HepG2 (cell line): ENCODE data around the gene ECHDC1. TPM values are rescaled to one million over a fixed set of nuclear protein-coding genes. Genes with fewer than 3 reads are reported as not detected.

Experiments
- AGO2 ChIP-seq: fragments of 200-400 bp; formaldehyde crosslinking; optimal IDR thresholded peaks from 2 replicates; pipeline ENCODE3; 2017; ENCODE audit warnings: mild to moderate bottlenecking, low read depth, low read length, moderate library complexity
- CAMTA2 ChIP-seq: sonication (generic); formaldehyde crosslinking; IDR thresholded peaks from 2 replicates; pipeline ENCODE4 v1.4.0; 2020; ENCODE audit warnings: mild to moderate bottlenecking, missing genetic modification reagents, borderline replicate concordance
- CBX2 ChIP-seq, 2 experiments: fragments of 200-600 bp in 1 of 2; sonication (generic); formaldehyde crosslinking in 1 of 2; IDR thresholded peaks; 2 replicates each; pipeline versions ENCODE4 v1.7.0 to v1.8.1; 2018 to 2022; ENCODE audit warnings: low read depth in 2 of 2, low read length in 1 of 2, mild to moderate bottlenecking in 1 of 2, missing genetic modification reagents in 1 of 2
- CHCHD3 ChIP-seq: sonication (generic); formaldehyde crosslinking; IDR thresholded peaks from 2 replicates; pipeline ENCODE4 v1.8.0; 2022; ENCODE audit warnings: mild to moderate bottlenecking, missing genetic modification reagents, moderate library complexity
- EHMT2 ChIP-seq: fragments of 200-600 bp; sonication (generic); IDR thresholded peaks from 2 replicates; pipeline ENCODE4 v1.7.0; 2017; ENCODE audit warnings: antibody characterized with exemption, low read depth, low read length, borderline replicate concordance
- ELF3 ChIP-seq: IDR thresholded peaks from 2 replicates; pipeline ENCODE4 v1.6.1; 2016; ENCODE audit warnings: missing genetic modification reagents, missing compliant biosample characterization
- HOXA5 ChIP-seq: sonication (generic); formaldehyde crosslinking; IDR thresholded peaks from 2 replicates; pipeline ENCODE4 v1.4.0; 2020; ENCODE audit warnings: missing genetic modification reagents
- KDM2A ChIP-seq: sonication (generic); formaldehyde crosslinking; IDR thresholded peaks from 2 replicates; pipeline ENCODE4 v1.4.0; 2020; ENCODE audit warnings: low read depth, missing genetic modification reagents, borderline replicate concordance
- KDM6A ChIP-seq: IDR thresholded peaks from 2 replicates; pipeline ENCODE4 v1.6.1; 2016; ENCODE audit warnings: low read depth
- MAZ ChIP-seq, 2 experiments: sonication (generic) in 1 of 2; formaldehyde crosslinking in 1 of 2; IDR thresholded peaks; 2 replicates each; pipeline versions ENCODE4 v1.5.0 to v1.6.1; 2012 to 2020; ENCODE audit warnings: low read depth in 2 of 2, mild to moderate bottlenecking in 2 of 2, borderline replicate concordance in 1 of 2, improper control_type of control experiment in 1 of 2, low read length in 1 of 2, missing genetic modification reagents in 1 of 2, moderate library complexity in 1 of 2
- NR3C1 ChIP-seq: sonication (generic); formaldehyde crosslinking; IDR thresholded peaks from 2 replicates; pipeline ENCODE4 v1.4.0; 2020; ENCODE audit warnings: missing genetic modification reagents
- SOX6 ChIP-seq, 2 experiments: fragments of 450-650 bp in 1 of 2; sonication (generic) in 1 of 2; formaldehyde crosslinking in 1 of 2; IDR thresholded peaks; 2 replicates each; pipeline versions ENCODE4 v1.4.0 to v1.6.1; 2017 to 2020; ENCODE audit warnings: antibody characterized with exemption in 1 of 2, mild to moderate bottlenecking in 1 of 2, missing genetic modification reagents in 1 of 2
- SUZ12 ChIP-seq: fragments of 150-350 bp; IDR thresholded peaks from 2 replicates; pipeline ENCODE4 v1.6.1; 2014; ENCODE audit warnings: low read depth, low read length
- TFDP1 ChIP-seq: IDR thresholded peaks from 2 replicates; pipeline ENCODE4 v1.6.1; 2016; ENCODE audit warnings: missing compliant biosample characterization, missing genetic modification reagents, borderline replicate concordance
- TOE1 ChIP-seq: sonication (generic); formaldehyde crosslinking; IDR thresholded peaks from 2 replicates; pipeline ENCODE4 v1.4.0; 2020; ENCODE audit warnings: mild to moderate bottlenecking, missing genetic modification reagents
- ZBTB20 ChIP-seq: sonication (generic); formaldehyde crosslinking; IDR thresholded peaks from 2 replicates; pipeline ENCODE4 v1.8.1; 2023; ENCODE audit warnings: missing genetic modification reagents, low read depth, mild to moderate bottlenecking, borderline replicate concordance
- ZFP91 ChIP-seq: sonication (generic); formaldehyde crosslinking; IDR thresholded peaks from 2 replicates; pipeline ENCODE4 v1.9.0; 2022; ENCODE audit warnings: missing genetic modification reagents, mild to moderate bottlenecking, borderline replicate concordance
- ZNF44 ChIP-seq: sonication (generic); formaldehyde crosslinking; IDR thresholded peaks from 2 replicates; pipeline ENCODE4 v1.5.1; 2020; ENCODE audit warnings: mild to moderate bottlenecking, missing genetic modification reagents
- ZNF589 ChIP-seq: sonication (generic); formaldehyde crosslinking; conservative IDR thresholded peaks from 2 replicates; pipeline ENCODE4 v1.8.0; 2022; ENCODE audit warnings: mild to moderate bottlenecking, moderate library complexity, missing genetic modification reagents
- ZNF776 ChIP-seq: sonication (generic); formaldehyde crosslinking; IDR thresholded peaks from 2 replicates; pipeline ENCODE4 v1.4.0; 2020; ENCODE audit warnings: mild to moderate bottlenecking, missing genetic modification reagents
- polyA plus RNA-seq, 8 experiments: library from polyadenylated mRNA; depleted of rRNA in 3 of 8; stranded (reverse) in 7 of 8; unstranded in 1 of 8; fragments of >200 nt; fragmentation: Illumina TruSeq in 4 of 8; extraction: Trizol in 4 of 8; gene quantifications; 2 replicates each; pipeline versions ENCODE4 v1.2.1 to v1.2.3, GENCODE V29; 2011 to 2016; ENCODE audit warnings: low read depth in 4 of 8, missing spikeins in 1 of 8, mixed read lengths in 1 of 8; ENCODE audit not compliant: insufficient read depth in 1 of 8
- total RNA-seq, 5 experiments: library from RNA; depleted of rRNA; stranded (reverse); fragments of >200 nt; fragmentation: Illumina TruSeq; extraction: Trizol; gene quantifications; 2 replicates each; pipeline ENCODE4 v1.2.3, GENCODE V29; 2016; ENCODE audit warnings: low read depth in 1 of 5
- TF ChIP-seq, protein P1 (sequence below): sonication (generic); formaldehyde crosslinking; IDR thresholded peaks from 2 replicates; pipeline ENCODE4 v1.4.0; 2020; ENCODE audit warnings: mild to moderate bottlenecking, missing genetic modification reagents, borderline replicate concordance

Gene ECHDC1
- total and polyA plus RNA-seq, 2 of the 13 experiments (the other 11 are each of a cell fraction or from before 2014, with no cell fraction given): 32.8 to 98.1 TPM

GRCh38 chr6:127266892-127267645 lies 76.3 kb downstream of the ECHDC1 start (continued):
- TF ChIP-seq CAMTA2 (CRISPR knock-in tag) (peak; percentile 65; the same call in 1 of the 2 replicates), ZNF589 (CRISPR knock-in tag) (no peak), KDM6A (no peak), SUZ12 (no peak), ZNF776 (CRISPR knock-in tag) (peak; percentile 37; the same call in 1 of the 2 replicates), TFDP1 (CRISPR knock-in tag) (no peak), CHCHD3 (CRISPR knock-in tag) (no peak), EHMT2 (no peak), ZBTB20 (CRISPR knock-in tag) (peak; percentile 83), KDM2A (CRISPR knock-in tag) (peak; percentile 90), MAZ (IDR thresholded peaks at IDR 0.05; ENCODE audit: borderline replicate concordance, low read depth, low read length) (no peak), MAZ (CRISPR knock-in tag; IDR thresholded peaks at IDR 0.05; ENCODE audit: low read depth) (peak; percentile 84), ZNF44 (CRISPR knock-in tag) (no peak; the same call in 1 of the 2 replicates), CBX2 (IDR thresholded peaks at IDR 0.05; ENCODE audit: low read depth, low read length) (no peak), CBX2 (CRISPR knock-in tag; IDR thresholded peaks at IDR 0.05; ENCODE audit: low read depth) (no peak), AGO2 (peak; percentile 96), HOXA5 (CRISPR knock-in tag) (peak; percentile 81; the same call in 1 of the 2 replicates), TOE1 (CRISPR knock-in tag) (no peak; the same call in 1 of the 2 replicates), NR3C1 (CRISPR knock-in tag) (no peak), SOX6 (IDR thresholded peaks at IDR 0.05) (no peak), SOX6 (CRISPR knock-in tag; IDR thresholded peaks at IDR 0.05) (no peak; the same call in none of the 2 replicates), ZFP91 (peak; percentile 93), ELF3 (no peak; the same call in 1 of the 2 replicates)
- TF ChIP-seq, protein P1, sequence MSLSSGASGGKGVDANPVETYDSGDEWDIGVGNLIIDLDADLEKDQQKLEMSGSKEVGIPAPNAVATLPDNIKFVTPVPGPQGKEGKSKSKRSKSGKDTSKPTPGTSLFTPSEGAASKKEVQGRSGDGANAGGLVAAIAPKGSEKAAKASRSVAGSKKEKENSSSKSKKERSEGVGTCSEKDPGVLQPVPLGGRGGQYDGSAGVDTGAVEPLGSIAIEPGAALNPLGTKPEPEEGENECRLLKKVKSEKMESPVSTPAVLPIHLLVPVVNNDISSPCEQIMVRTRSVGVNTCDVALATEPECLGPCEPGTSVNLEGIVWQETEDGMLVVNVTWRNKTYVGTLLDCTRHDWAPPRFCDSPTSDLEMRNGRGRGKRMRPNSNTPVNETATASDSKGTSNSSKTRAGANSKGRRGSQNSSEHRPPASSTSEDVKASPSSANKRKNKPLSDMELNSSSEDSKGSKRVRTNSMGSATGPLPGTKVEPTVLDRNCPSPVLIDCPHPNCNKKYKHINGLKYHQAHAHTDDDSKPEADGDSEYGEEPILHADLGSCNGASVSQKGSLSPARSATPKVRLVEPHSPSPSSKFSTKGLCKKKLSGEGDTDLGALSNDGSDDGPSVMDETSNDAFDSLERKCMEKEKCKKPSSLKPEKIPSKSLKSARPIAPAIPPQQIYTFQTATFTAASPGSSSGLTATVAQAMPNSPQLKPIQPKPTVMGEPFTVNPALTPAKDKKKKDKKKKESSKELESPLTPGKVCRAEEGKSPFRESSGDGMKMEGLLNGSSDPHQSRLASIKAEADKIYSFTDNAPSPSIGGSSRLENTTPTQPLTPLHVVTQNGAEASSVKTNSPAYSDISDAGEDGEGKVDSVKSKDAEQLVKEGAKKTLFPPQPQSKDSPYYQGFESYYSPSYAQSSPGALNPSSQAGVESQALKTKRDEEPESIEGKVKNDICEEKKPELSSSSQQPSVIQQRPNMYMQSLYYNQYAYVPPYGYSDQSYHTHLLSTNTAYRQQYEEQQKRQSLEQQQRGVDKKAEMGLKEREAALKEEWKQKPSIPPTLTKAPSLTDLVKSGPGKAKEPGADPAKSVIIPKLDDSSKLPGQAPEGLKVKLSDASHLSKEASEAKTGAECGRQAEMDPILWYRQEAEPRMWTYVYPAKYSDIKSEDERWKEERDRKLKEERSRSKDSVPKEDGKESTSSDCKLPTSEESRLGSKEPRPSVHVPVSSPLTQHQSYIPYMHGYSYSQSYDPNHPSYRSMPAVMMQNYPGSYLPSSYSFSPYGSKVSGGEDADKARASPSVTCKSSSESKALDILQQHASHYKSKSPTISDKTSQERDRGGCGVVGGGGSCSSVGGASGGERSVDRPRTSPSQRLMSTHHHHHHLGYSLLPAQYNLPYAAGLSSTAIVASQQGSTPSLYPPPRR (CRISPR knock-in tag): peak; percentile 62
